H1 (cell line): Measurements from ENCODE around the gene ETDC. TPM values are rescaled to one million over a fixed set of nuclear protein-coding genes. Genes with fewer than 3 reads are reported as not detected.

Experiments
- CBX8 ChIP-seq: fragments of 300-800, 300-1000 bp; sonication (generic); IDR thresholded peaks from 2 replicates; pipeline ENCODE4 v1.7.1; 2016; ENCODE audit warnings: low read depth, low read length, borderline replicate concordance
- EP300 ChIP-seq, 2 experiments: IDR thresholded peaks; 1 replicate in 1 of 2; 2 replicates in 1 of 2; pipeline ENCODE4 v1.6.1; 2011 to 2012; ENCODE audit warnings: low read depth in 2 of 2, low read length in 2 of 2, mild to moderate bottlenecking in 2 of 2, borderline replicate concordance in 1 of 2, inconsistent platforms in 1 of 2, moderate library complexity in 1 of 2
- FOSL1 ChIP-seq: IDR thresholded peaks from 2 replicates; pipeline ENCODE4 v1.6.1; 2011; ENCODE audit warnings: mild to moderate bottlenecking, low read depth, low read length, moderate library complexity; ENCODE audit not compliant: insufficient read depth
- JUN ChIP-seq: IDR thresholded peaks from 2 replicates; pipeline ENCODE4 v1.6.1; 2011; ENCODE audit warnings: low read depth, mild to moderate bottlenecking, improper control_type of control experiment, low read length
- TEAD4 ChIP-seq: IDR thresholded peaks from 2 replicates; pipeline ENCODE4 v1.6.1; 2012; ENCODE audit warnings: low read depth, low read length, inconsistent platforms, mixed read lengths
- polyA plus RNA-seq, 7 experiments: library from polyadenylated mRNA; depleted of rRNA in 3 of 7; stranded (reverse) in 5 of 7; unstranded in 2 of 7; fragments of >200 nt in 5 of 7; fragments of 200-250 nt in 2 of 7; gene quantifications; 1 replicate in 5 of 7; 2 replicates in 1 of 7; 4 replicates in 1 of 7; pipeline versions ENCODE4 v1.2.1 to v1.2.3, GENCODE V29; 2011 to 2013; ENCODE audit warnings: missing spikeins in 2 of 7, mixed read lengths in 2 of 7
- total RNA-seq: library from RNA; stranded (reverse); fragmentation: NEBNext Ultra II Directional; extraction: Animal tissue kit (Norgen Biotek cat#: 25700); gene quantifications from 2 replicates; pipeline ENCODE4 v1.2.1, GENCODE V29; 2021

Gene ETDC
- total and polyA plus RNA-seq, 2 of the 8 experiments (the other 6 are each of a cell fraction or from before 2014, with no cell fraction given), result not detected

GRCh38 chrX:135315864-135316263, 6.6 kb downstream of the ETDC start (continued):
- no peak for TF ChIP-seq JUN
- TF ChIP-seq FOSL1, result no peak
- TF ChIP-seq TEAD4, result no peak
- no peak for TF ChIP-seq EP300 (IDR thresholded peaks at IDR 0.05; ENCODE audit: borderline replicate concordance in 1 of 2, low read depth in 2 of 2, low read length in 2 of 2)
- no peak for TF ChIP-seq CBX8
